ENCODE data around the gene RTN1. TPM values are rescaled to one million over a fixed set of nuclear protein-coding genes. Genes with fewer than 3 reads are reported as not detected.

The RTN1 gene
- polyA plus RNA-seq, 2 of the 4 experiments (the other 2 are of a cell fraction), result 0.09 TPM; not detected in 1

- ChIA-PET CTCF (no interaction called here), POLR2A (no interaction called here)
- ATAC-seq, result no peak
- no peak overlapping the region for H3K4me2 ChIP-seq
- DNase-seq (ENCODE audit: low read depth in 1 of 2, low spot score in 1 of 2), result no peak
- FAIRE-seq, result no peak
- no peaks in the 10 kb centered on the region for H3K9me3 ChIP-seq
- H3K4me3 ChIP-seq, result no peak overlapping the region
- TF ChIP-seq ESRRA (IDR thresholded peaks at IDR 0.05; ENCODE audit: borderline replicate concordance, low read length), result no peak
- no peaks in the 10 kb centered on the region for H3K4me1 ChIP-seq
- 25% methylated on average over 4 of the region's 4 CpGs for WGBS (ENCODE audit: missing lambda C conversion rate)
- H3K27ac ChIP-seq, result no peak overlapping the region
These were observed 116.3 kb downstream of the RTN1 start for GRCh38 chr14:59754256-59754655.

DNA sequence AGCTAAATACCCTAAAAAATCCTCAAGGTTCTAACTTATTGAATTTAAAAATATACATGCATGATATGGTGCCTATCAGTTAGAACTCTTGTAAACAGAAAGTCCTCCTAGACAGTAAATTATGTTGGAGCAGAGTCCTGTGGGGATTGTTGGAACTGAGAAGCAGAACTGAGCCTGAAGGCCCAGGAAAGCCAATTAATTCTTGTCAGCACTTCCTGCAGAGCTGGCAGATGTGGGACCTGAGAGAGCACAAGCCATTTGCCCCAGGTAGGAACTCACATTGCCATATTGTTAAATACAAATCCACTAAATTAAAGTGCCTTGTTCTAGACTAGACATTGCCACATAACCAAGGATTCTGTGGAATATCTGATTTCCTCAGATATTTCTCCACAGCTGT is 117.1 kb downstream of the RTN1 start:
- Histone ChIP-seq H3K9me3 (no peaks in the 10 kb centered on the region), H3K4me3 (no peak overlapping the region), H3K27ac (no peak overlapping the region), H3K4me1 (no peaks in the 10 kb centered on the region), H3K4me2 (no peak overlapping the region)
- FAIRE-seq (no peak), DNase-seq (ENCODE audit: low read depth in 1 of 2, low spot score in 1 of 2) (no peak), ATAC-seq (no peak)
- TF ChIP-seq CBX2 (IDR thresholded peaks at IDR 0.05; ENCODE audit: borderline replicate concordance, low read depth) (no peak), KDM1A (IDR thresholded peaks at IDR 0.05; ENCODE audit: low read depth) (no peak), ZNF302 (CRISPR knock-in tag; IDR thresholded peaks at IDR 0.05) (no peak), PHF8 (IDR thresholded peaks at IDR 0.05; ENCODE audit: borderline replicate concordance, low read depth) (no peak), HMGXB4 (CRISPR knock-in tag; IDR thresholded peaks at IDR 0.05; ENCODE audit: borderline replicate concordance) (no peak), TFCP2L1 (CRISPR knock-in tag; IDR thresholded peaks at IDR 0.05) (no peak), MAZ (IDR thresholded peaks at IDR 0.05; ENCODE audit: borderline replicate concordance, low read depth, low read length) (no peak), FOSB (CRISPR knock-in tag; IDR thresholded peaks at IDR 0.05) (no peak), FOSL2 (IDR thresholded peaks at IDR 0.05) (no peak), FOSL2 (CRISPR knock-in tag; IDR thresholded peaks at IDR 0.05) (no peak), BHLHE40 (IDR thresholded peaks at IDR 0.05; ENCODE audit: low read depth, low read length) (no peak)
- TF ChIP-seq, protein P1, sequence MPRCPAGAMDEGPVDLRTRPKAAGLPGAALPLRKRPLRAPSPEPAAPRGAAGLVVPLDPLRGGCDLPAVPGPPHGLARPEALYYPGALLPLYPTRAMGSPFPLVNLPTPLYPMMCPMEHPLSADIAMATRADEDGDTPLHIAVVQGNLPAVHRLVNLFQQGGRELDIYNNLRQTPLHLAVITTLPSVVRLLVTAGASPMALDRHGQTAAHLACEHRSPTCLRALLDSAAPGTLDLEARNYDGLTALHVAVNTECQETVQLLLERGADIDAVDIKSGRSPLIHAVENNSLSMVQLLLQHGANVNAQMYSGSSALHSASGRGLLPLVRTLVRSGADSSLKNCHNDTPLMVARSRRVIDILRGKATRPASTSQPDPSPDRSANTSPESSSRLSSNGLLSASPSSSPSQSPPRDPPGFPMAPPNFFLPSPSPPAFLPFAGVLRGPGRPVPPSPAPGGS (IDR thresholded peaks at IDR 0.05), result no peak
- CTCF ChIA-PET, result no interaction called here
- POLR2A ChIA-PET, result no interaction called here

GRCh38 chr14:59751578-59751977 is 119.0 kb downstream of the RTN1 start:
- Histone ChIP-seq H3K4me3 (no peak overlapping the region), H3K27ac (no peak overlapping the region), H3K4me2 (no peak overlapping the region), H3K4me1 (no peaks in the 10 kb centered on the region), H3K9me3 (no peaks in the 10 kb centered on the region)
- TF ChIP-seq JUNB (IDR thresholded peaks at IDR 0.05), result no peak
- TF ChIP-seq EHF (CRISPR knock-in tag; IDR thresholded peaks at IDR 0.05), result no peak
- no peak for TF ChIP-seq NPAS2 (CRISPR knock-in tag; IDR thresholded peaks at IDR 0.05; ENCODE audit: borderline replicate concordance)
- no peak for TF ChIP-seq ZFP36 (IDR thresholded peaks at IDR 0.05; ENCODE audit: borderline replicate concordance, partially characterized antibody)
- no peak for TF ChIP-seq NR3C1 (IDR thresholded peaks at IDR 0.05)
- TF ChIP-seq RCOR1 (IDR thresholded peaks at IDR 0.05; ENCODE audit: low read depth, low read length), result no peak
- no peak for DNase-seq (ENCODE audit: low read depth in 1 of 2, low spot score in 1 of 2)
- ATAC-seq, result no peak
- CTCF ChIA-PET, result no interaction called here
- WGBS (ENCODE audit: missing lambda C conversion rate), result 44% methylated on average over 3 of the region's 3 CpGs
- no peak for FAIRE-seq
- POLR2A ChIA-PET, result no interaction called here

DNA sequence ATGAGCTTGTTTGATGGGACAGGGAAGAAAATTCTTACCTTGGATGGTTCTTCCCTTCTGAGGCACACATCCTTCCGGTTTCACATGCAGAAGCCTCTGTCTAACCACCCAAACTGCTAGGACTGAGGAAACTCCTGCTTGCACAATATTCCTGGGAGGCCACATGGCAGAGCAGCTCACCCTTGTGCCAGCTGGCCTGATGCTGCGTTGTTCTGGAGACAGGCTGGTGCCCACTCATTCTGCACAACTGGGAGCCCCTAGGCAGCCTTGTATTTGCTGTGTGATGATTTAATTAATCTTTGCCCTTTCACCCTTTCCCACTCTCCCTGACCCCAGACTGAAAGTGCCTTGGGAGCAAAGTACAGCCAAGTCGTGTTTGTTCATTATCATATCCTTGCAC is 130.8 kb downstream of the RTN1 start:
- TF ChIP-seq, protein P2, sequence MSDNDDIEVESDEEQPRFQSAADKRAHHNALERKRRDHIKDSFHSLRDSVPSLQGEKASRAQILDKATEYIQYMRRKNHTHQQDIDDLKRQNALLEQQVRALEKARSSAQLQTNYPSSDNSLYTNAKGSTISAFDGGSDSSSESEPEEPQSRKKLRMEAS (IDR thresholded peaks at IDR 0.05), result no peak
- TF ChIP-seq RCOR1 (IDR thresholded peaks at IDR 0.05; ENCODE audit: low read depth, low read length) (no peak), SMC3 (IDR thresholded peaks at IDR 0.05) (no peak), SREBF2 (IDR thresholded peaks at IDR 0.05) (no peak)
- TF ChIP-seq, protein P3, sequence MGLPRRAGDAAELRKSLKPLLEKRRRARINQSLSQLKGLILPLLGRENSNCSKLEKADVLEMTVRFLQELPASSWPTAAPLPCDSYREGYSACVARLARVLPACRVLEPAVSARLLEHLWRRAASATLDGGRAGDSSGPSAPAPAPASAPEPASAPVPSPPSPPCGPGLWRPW (IDR thresholded peaks at IDR 0.05), result no peak
- 7% methylated on average over 3 of the region's 3 CpGs for WGBS (ENCODE audit: missing lambda C conversion rate)
- CTCF ChIA-PET, result no interaction called here
- FAIRE-seq (no peak), ATAC-seq (no peak), DNase-seq (ENCODE audit: low read depth in 1 of 2, low spot score in 1 of 2) (no peak)
- Histone ChIP-seq H3K4me3 (no peak overlapping the region), H3K27ac (no peak overlapping the region), H3K4me2 (no peak overlapping the region), H3K9me3 (no peaks in the 10 kb centered on the region), H3K4me1 (no peaks in the 10 kb centered on the region)
- POLR2A ChIA-PET, result no interaction called here
